GM10248 (cell line): Measurements from ENCODE around the gene ERO1B.

Source experiments
- CTCF ChIA-PET: fragments of 300-600 bp; sonication (Branson Sonifier 250); formaldehyde crosslinking; extraction: SDS; loops from one replicate; lab custom pipeline; 2021; ENCODE audit warnings: antibody characterized with exemption; lab: Yijun Ruan, JAX
- POLR2A ChIA-PET: fragments of 350-650 bp; sonication (Branson Sonifier 250); formaldehyde crosslinking; extraction: SDS; loops from one replicate; lab custom pipeline; 2020; ENCODE audit warnings: antibody characterized with exemption; lab: Yijun Ruan, JAX
- DNase-seq: peaks from one replicate; pipeline ENCODE4 v3.0.0; 2012; ENCODE audit errors: extremely low spot score
- TF ChIP-seq, protein P1 (sequence below): IDR thresholded peaks from 2 replicates; pipeline ENCODE4 v1.5.1; 2012; ENCODE audit warnings: mild to moderate bottlenecking, low read depth; ENCODE audit errors: extremely low read depth, missing control alignments, control extremely low read depth

The ERO1B gene

DNA sequence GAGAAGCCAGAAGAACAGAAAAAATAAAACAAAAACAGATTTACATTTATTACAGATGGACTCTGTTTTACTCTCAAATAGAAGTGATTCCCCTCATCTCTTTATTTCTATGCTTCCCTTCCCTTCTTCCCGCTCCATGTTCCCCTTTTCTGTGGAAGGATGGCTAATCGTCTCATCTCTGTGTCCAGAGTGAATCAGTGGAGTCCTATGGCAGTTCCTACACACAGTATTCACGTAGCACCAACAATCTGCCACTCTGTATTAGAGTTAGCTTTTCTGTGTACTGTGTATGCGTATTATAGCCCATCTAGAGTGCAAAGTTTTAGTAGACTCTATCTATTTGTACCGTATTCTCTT lies 6.8 kb upstream of the ERO1B start:
- TF ChIP-seq, protein P1, sequence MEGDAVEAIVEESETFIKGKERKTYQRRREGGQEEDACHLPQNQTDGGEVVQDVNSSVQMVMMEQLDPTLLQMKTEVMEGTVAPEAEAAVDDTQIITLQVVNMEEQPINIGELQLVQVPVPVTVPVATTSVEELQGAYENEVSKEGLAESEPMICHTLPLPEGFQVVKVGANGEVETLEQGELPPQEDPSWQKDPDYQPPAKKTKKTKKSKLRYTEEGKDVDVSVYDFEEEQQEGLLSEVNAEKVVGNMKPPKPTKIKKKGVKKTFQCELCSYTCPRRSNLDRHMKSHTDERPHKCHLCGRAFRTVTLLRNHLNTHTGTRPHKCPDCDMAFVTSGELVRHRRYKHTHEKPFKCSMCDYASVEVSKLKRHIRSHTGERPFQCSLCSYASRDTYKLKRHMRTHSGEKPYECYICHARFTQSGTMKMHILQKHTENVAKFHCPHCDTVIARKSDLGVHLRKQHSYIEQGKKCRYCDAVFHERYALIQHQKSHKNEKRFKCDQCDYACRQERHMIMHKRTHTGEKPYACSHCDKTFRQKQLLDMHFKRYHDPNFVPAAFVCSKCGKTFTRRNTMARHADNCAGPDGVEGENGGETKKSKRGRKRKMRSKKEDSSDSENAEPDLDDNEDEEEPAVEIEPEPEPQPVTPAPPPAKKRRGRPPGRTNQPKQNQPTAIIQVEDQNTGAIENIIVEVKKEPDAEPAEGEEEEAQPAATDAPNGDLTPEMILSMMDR, result no peak
- DNase-seq, result no peak
- CTCF ChIA-PET, result interaction anchor here (1.7 kb wide), 1 partner anchor 11 kb away, joined by 3 read pairs; no protein-coding TSS in a partner anchor
- POLR2A ChIA-PET, result no interaction called here

DNA sequence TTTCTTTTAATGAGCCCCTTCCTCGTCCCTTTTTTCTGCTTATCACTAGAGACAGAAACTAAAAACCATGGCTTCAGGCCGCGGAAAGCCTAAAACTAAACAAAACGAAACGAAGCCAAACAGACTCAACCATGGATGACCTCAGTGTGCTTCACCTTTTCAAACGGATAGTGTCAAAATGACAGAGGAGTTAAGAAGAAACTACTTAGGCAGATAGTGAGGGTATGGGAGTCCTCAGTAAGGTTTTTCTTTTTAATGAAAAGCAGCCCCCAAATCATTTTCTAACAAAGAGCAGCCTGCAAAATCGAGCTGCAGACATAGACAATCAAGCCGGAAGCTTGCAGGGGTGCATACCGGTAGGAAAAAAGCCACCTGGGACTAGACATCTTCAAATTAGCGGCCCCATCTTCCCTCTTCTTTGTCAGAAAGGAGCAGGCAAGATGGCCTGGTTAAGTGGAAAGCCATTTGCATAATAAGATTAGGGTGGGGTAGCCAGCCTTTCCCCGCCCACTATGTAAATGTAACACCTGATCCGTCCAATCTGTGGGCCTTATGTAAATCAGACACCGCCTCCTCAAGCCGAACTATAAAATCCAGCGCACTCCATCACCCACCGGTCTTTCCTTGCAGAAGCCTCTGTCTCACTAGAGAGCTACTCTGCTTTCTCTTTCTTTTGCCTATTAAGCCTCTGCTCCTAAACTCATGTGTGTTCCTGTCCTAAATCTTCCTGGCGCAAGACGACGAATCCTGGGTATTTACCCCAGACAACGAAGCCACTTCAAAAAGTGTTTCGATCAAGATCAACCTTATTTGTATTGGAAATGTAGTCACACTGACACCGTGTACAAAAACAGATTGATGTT lies 6.2 kb upstream of the ERO1B start:
- ChIA-PET POLR2A (no interaction called here), CTCF (interaction anchor here (1.3 to 1.7 kb wide), 2 partner anchors 11 to 183 kb away, joined by 3 read pairs; no protein-coding TSS in a partner anchor)
- DNase-seq, result no peak
- TF ChIP-seq, protein P1, result no peak

- no peak for DNase-seq
- POLR2A ChIA-PET, result no interaction called here
- CTCF ChIA-PET, result interaction anchor here (1.1 to 1.3 kb wide), 3 partner anchors 9 to 182 kb away, joined by 3 to 4 read pairs (median 3); no protein-coding TSS in a partner anchor
- TF ChIP-seq, protein P1, result no peak
These were observed 5.6 kb upstream of the ERO1B start for GRCh38 chr1:236287356-236287755.

- POLR2A ChIA-PET, result no interaction called here
- TF ChIP-seq, protein P1, result no peak
- CTCF ChIA-PET, result interaction anchor here (1.5 to 3.3 kb wide), 6 partner anchors 9 to 141 kb away, joined by 3 to 13 read pairs (median 10); no protein-coding TSS in a partner anchor
- DNase-seq, result peak; percentile 65
These were observed 2.5 kb upstream of the ERO1B start for GRCh38 chr1:236284291-236284721.

- TF ChIP-seq, protein P1, result no peak
- CTCF ChIA-PET, result interaction anchor here (1.3 to 3.3 kb wide), 3 partner anchors 11 to 21 kb away, joined by 3 to 12 read pairs (median 10); no protein-coding TSS in a partner anchor
- POLR2A ChIA-PET, result interaction anchor here (1.2 to 2.4 kb wide), 3 partner anchors 126 to 201 kb away, joined by 3 to 9 read pairs (median 3); no protein-coding TSS in a partner anchor
- DNase-seq, result no peak
These were observed 961 bp upstream of the ERO1B start for GRCh38 chr1:236282719-236283118.

GRCh38 chr1:236282425-236282716 lies 613 bp upstream of the ERO1B start:
- POLR2A ChIA-PET, result interaction anchor here (0.8 to 2.4 kb wide), 10 partner anchors 12 to 417 kb away, joined by 3 to 9 read pairs (median 5); no protein-coding TSS in a partner anchor
- TF ChIP-seq, protein P1, result no peak
- CTCF ChIA-PET, result interaction anchor here (1.3 to 3.3 kb wide), 3 partner anchors 11 to 22 kb away, joined by 3 to 12 read pairs (median 10); no protein-coding TSS in a partner anchor

More at GRCh38 chr1:236282425-236282716, 613 bp upstream of the ERO1B start:
- DNase-seq, result peak; percentile 21
